ACC112 (cell line): ENCODE measurements around the gene DLG4.

ENCODE experiments used
- H2AFZ ChIP-seq: fragments of 200-600 bp; sonication (generic); one replicate; pipeline ENCODE4 v1.6.0; 2017; ENCODE audit warnings: antibody characterized with exemption, low read length; ENCODE audit not compliant: unreplicated experiment
- H3K27ac ChIP-seq: fragments of 200-600 bp; sonication (generic); 2 replicates; pipeline ENCODE4 v1.5.1; 2014; ENCODE audit warnings: low read depth, mild to moderate bottlenecking, antibody characterized with exemption, low read length, moderate library complexity
- H3K27me3 ChIP-seq: fragments of 200-600 bp; sonication (generic); 2 replicates; pipeline ENCODE4 v1.6.1; 2014; ENCODE audit warnings: mild to moderate bottlenecking, antibody characterized with exemption, low read length, moderate library complexity, mixed read lengths; ENCODE audit not compliant: insufficient read depth
- H3K36me3 ChIP-seq: fragments of 200-600 bp; sonication (generic); 2 replicates; pipeline ENCODE4 v1.6.1; 2016; ENCODE audit warnings: mild to moderate bottlenecking, antibody characterized with exemption, low read length, moderate library complexity, mixed read lengths; ENCODE audit not compliant: insufficient read depth
- H3K4me1 ChIP-seq: fragments of 200-600 bp; sonication (generic); one replicate; pipeline ENCODE4 v1.6.1; 2016; ENCODE audit warnings: low read length, mixed read lengths; ENCODE audit not compliant: insufficient read depth, unreplicated experiment, control insufficient read depth
- H3K4me3 ChIP-seq: fragments of 200-600 bp; sonication (generic); 2 replicates; pipeline ENCODE4 v1.5.1; 2014; ENCODE audit warnings: mild to moderate bottlenecking, low read depth, low read length
- H3K79me2 ChIP-seq: fragments of 200-600 bp; sonication (generic); one replicate; pipeline ENCODE4 v1.6.0; 2016; ENCODE audit warnings: low read length; ENCODE audit not compliant: control insufficient read depth, unreplicated experiment, insufficient read depth

The DLG4 gene

DNA sequence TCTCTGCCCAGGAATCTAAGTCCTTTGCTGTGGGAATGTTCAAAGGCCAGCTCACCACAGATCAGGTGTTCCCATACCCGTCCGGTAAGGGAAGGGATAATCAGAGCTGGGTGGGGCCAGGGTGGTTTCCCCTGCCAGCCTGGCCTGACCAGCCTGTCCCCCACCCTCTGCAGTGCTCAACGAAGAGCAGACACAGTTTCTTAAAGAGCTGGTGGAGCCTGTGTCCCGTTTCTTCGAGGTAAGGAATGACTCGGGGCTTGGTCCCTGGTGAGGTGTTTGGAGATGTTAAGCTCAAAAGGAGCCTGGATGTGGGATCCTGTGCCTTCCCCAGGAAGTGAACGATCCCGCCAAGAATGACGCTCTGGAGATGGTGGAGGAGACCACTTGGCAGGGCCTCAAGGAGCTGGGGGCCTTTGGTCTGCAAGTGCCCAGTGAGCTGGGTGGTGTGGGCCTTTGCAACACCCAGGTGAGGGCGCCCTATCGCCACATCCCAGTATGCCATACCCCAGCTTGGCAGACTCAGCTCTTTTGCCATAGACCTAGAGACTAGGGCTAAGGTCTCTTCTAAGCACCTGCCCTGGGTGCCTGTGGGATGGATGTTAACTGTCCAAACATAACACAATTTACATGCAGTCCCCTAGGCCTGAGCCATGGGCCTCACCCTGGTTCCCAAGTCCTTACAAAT is 1.1 kb upstream of the DLG4 start:
- H2AFZ ChIP-seq = no peak overlapping the region
- H3K36me3 ChIP-seq = no peaks in the 10 kb centered on the region
- no peaks in the 10 kb centered on the region for H3K27me3 ChIP-seq
- peaks cover 33% of the 10 kb centered on the region for H3K79me2 ChIP-seq
- H3K4me1 ChIP-seq = peaks cover 39% of the 10 kb centered on the region
- peak overlapping the region; percentile 85 for H3K4me3 ChIP-seq
- H3K27ac ChIP-seq = peak overlapping the region; percentile 82

DNA sequence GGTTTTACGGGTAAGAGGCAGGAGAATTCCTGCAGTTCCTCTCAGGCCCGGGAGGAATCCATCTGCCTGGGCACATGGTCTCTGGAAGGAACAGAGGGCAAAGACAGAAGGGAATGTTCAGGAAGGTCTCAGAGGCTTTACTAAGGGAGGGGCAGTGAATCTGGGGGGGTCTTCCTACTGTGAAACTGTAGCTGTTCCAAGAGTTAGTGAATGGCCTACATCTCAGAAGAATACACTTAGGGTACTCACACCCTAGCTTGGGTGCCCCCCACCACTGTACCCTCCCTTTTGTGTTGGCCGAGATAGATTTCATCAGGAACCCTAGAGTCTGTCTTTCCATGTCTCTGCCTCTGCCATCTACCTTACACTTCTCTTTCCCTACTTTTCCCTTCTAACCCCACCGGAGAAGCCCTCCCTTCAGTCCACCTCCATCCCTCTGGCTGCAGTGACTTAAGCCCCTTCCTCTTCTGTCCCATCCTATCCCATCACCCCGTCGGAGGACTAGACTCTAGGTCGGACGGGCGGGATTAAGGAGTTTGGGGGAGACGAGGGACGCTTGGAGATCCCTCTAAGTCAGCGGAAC is 316 bp downstream of the DLG4 start:
- Histone ChIP-seq H3K79me2 (peaks cover 33% of the 10 kb centered on the region), H3K4me1 (peaks cover 44% of the 10 kb centered on the region), H3K4me3 (peak overlapping the region; percentile 85), H3K36me3 (no peaks in the 10 kb centered on the region), H3K27me3 (no peaks in the 10 kb centered on the region), H3K27ac (peak overlapping the region; percentile 37), H2AFZ (no peak overlapping the region)

DNA sequence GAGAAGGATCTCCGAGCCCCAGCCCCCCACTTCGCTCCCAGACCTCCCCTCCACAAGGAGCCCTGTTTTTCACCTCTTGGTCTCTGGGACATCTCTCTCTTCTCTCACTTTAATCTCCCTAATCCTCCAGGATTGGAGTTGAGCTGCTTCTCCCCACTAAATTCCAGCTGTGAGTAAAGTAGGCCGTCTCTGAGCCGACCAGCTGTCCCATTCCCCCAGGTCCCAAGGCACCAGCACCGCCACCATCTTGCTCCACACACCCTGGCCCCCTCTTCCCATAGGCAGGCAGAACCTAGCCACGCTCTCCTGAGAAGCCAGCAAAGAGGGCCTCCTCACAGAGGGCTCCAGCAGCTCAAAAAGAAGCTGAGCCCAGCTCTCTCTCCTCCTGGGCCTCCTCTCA is 878 bp downstream of the DLG4 start:
- Histone ChIP-seq H3K27ac (peak overlapping the region; percentile 37; the same call in 1 of the 2 replicates), H2AFZ (no peak overlapping the region), H3K4me3 (no peak overlapping the region), H3K36me3 (no peaks in the 10 kb centered on the region), H3K27me3 (no peaks in the 10 kb centered on the region), H3K79me2 (peaks cover 35% of the 10 kb centered on the region), H3K4me1 (peaks cover 49% of the 10 kb centered on the region)

DNA sequence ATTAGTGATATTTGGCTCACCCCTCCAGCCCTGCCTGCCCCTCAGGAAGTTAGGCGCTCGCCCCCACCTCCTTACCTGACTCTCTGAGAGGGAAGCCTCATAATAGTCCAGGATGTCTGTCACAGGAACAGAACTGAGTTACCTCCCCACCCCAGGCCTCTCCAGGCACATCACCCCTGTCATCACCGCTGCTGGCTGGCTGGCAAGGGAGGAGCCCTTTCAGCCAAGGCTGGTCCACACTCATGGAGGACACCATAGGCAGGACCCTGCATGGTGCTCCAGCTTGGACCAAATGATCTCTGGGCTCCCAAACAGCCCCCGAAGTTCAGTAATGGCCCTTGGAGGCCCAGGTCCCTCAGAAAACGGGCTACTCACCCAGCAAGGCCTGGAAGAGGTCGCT is 1.5 kb downstream of the DLG4 start:
- Histone ChIP-seq H3K79me2 (peaks cover 40% of the 10 kb centered on the region), H3K27me3 (no peaks in the 10 kb centered on the region), H3K36me3 (no peaks in the 10 kb centered on the region), H2AFZ (peak overlapping the region; percentile 80), H3K4me3 (peak overlapping the region; percentile 91), H3K4me1 (peaks cover 54% of the 10 kb centered on the region), H3K27ac (peak overlapping the region; percentile 16; the same call in 1 of the 2 replicates)

DNA sequence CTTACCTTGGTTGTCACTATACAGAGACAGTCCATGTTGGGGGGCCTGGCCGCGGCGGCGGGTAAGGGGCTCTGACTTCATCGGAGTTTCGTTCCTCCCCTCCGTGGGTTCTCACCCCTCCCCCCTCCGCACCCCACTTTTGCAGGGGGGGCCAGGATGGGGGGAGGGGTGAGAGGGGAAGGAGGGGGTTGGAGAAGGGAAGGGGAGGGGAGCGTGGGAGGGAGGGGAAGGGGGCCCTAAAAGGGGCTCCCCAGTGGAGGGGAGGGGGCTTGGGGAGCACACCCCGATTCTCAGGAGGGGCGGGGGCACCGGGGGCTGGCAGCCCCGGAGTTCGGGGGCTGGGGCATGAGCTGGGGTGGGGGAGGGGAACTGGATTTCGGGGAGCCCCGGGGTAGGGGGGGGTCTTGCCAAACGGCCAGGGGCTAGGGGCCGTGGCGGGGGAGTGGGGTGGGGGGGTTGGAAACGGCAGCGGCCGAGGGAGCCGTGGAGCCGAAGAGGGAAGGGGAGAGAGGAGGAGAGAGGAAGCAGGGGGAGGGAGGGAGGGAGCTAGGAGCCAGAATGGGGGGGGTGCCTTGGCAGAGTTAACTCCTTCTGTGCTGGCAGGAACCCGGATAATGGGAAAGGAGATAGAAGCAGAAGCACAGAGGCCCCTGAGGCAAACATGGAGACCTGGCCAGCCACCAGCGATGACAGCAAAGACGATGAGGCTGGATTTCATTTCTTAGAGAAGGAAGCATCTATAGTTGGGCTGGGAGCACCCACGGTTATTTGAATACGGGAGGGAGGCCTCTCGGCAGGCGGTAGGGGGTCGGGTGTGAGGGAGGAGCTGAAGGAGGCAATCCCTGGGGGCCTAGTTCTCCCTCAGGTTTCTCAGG is 2.3 kb downstream of the DLG4 start:
- peak overlapping the region; percentile 91 for H3K4me3 ChIP-seq
- H3K27me3 ChIP-seq = no peaks in the 10 kb centered on the region
- H3K4me1 ChIP-seq = peaks cover 54% of the 10 kb centered on the region
- H3K27ac ChIP-seq = peak overlapping the region; percentile 16
- H3K79me2 ChIP-seq = peaks cover 46% of the 10 kb centered on the region
- H3K36me3 ChIP-seq = no peaks in the 10 kb centered on the region
- H2AFZ ChIP-seq = peak overlapping the region; percentile 80

DNA sequence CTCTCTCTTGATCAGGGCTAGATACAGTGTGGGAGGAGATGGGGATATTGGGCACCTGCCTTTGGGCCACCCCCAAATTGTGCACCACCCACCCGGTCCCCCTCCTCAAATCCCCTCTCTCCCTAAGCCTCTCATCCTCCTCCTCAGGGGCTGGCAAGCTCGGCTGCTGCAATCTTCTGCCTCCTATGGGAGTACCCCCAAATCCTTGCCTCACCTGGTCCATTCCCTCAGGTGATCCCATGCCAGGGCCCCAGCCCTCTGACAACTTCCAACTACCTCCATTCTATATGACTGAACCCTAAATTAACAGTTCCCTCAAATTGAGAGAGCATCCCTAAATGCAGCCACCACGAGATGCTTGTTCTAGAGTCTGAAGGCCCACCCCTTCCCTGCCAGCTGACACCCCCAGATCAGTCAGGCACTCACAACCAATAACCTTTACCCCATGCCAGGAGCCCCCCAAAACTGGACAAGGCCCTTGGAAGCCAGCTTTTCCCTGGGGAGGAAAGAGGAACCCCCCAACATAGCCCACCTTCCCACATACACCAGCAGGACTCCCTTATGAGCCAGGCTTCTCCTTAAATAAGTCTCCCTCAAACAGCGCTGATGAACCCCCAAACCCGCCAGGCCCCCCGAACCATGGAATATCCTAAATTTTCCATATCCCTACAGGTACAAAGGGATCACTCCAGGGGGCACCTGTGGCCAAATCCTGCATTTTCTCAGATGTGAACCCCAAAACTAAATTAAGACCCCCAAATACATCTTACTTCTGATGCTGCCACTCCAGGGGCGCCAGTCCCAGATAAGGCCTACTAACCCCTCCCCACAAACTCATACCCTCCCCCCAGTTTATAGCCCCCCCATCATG is 3.2 kb downstream of the DLG4 start:
- Histone ChIP-seq H3K4me3 (peak overlapping the region; percentile 91), H2AFZ (no peak overlapping the region), H3K79me2 (peaks cover 48% of the 10 kb centered on the region), H3K27me3 (no peaks in the 10 kb centered on the region), H3K36me3 (no peaks in the 10 kb centered on the region), H3K27ac (peak overlapping the region; percentile 11; the same call in 1 of the 2 replicates), H3K4me1 (peaks cover 52% of the 10 kb centered on the region)

DNA sequence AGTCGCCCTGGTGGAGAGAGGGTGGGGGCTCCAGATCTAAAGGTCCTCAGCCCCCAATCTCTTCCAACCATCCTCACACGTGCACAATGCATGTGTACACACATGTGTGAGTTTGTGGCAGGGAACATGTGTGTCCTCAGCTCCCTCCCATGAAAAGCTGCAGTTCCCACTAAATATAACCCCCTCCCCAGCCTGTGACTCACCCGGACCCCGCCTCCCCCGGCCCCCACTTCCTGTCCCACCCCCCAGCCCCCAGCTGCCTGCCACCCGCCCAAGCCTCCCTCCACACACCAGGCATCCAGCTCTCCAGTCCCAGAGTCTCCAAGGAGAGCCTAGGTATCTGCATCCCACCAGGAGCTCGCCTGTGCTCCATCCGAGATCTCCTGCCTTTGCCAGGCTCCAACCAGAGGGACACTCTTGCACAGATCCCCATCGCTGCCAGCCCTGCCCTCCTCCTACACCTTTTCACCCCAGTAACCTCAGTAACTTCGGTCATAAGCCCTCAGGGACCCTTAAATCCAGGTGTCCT is 3.9 kb downstream of the DLG4 start:
- H3K27me3 ChIP-seq = no peaks in the 10 kb centered on the region
- H3K36me3 ChIP-seq = no peaks in the 10 kb centered on the region
- H3K4me3 ChIP-seq = peak overlapping the region; percentile 91
- peak overlapping the region; percentile 87 for H3K27ac ChIP-seq
- peaks cover 50% of the 10 kb centered on the region for H3K79me2 ChIP-seq
- H2AFZ ChIP-seq = no peak overlapping the region
- H3K4me1 ChIP-seq = peaks cover 44% of the 10 kb centered on the region

DNA sequence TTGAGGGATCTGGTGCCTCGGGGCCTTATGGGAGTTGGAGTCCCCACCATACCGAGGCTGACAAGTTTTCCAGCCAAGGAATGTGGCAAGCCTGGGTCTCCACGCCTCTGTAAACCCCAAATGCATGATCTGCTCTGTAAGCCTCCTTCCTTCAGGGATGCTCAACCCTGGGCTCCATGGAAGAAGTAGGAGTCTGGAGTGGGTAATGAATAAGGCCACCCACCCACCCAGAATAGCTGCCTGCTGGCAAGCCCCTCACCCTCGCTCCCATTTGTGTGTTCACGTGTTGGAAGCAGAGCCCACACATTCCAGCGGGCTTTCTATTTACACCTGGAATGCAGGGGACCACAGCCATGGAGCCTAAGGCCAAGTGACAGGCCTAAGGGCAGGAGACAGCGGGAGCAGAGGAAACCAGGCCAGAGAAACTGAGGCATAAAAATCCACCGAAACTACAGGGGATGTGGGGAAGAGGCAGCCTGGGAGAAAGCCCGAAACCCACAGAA is 4.4 kb downstream of the DLG4 start:
- Histone ChIP-seq H3K4me1 (peaks cover 40% of the 10 kb centered on the region), H3K79me2 (peaks cover 50% of the 10 kb centered on the region)

DNA sequence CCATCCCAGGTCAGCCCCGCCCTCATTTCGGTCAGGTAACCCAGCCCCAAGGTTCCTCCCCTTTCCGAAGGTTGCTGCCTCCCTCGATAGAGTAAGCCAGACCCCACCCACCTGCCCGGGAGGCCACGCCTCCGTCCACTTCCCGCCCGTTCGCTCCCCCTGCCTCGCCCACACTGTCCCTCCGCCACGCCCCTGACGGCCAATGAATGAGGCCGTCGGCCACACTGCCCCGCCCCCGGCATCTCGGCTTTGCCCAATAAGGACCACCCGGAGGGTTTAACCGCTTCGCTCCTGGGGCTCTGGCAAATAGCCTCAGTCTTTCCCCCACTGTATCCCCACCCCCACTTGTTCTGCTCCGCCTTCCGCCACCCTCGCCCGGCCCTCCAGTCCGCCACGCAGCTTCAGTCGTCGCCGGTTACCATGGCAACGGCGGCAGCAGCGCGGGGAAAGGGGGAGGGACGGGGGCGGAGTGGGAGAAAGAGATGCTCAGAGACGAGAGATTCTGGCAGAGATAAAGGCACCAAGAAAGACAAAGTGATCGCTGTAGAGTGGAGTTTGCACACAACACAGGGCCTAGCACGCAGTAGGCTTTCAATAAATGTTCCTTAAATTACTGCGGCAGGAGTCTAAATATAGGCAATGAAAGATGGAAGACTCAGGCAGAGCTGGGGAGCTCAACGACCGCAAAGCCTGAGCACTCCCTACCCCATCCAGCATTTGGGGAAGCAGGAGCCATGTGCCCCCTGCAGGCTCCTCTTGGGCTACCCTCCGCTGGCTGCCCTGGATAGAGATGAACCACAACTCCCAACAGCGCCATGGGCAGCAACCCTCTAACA is 5.1 kb downstream of the DLG4 start:
- H3K27ac ChIP-seq = peak overlapping the region; percentile 87
- H3K79me2 ChIP-seq = peaks cover 54% of the 10 kb centered on the region
- H3K4me1 ChIP-seq = peaks cover 40% of the 10 kb centered on the region
- no peaks in the 10 kb centered on the region for H3K27me3 ChIP-seq
- peak overlapping the region; percentile 73 for H3K4me3 ChIP-seq
- no peaks in the 10 kb centered on the region for H3K36me3 ChIP-seq
- H2AFZ ChIP-seq = no peak overlapping the region

More for the DNA sequence above, 4.4 kb downstream of the DLG4 start:
- Histone ChIP-seq H3K36me3 (no peaks in the 10 kb centered on the region), H3K27me3 (no peaks in the 10 kb centered on the region), H3K4me3 (peak overlapping the region; percentile 73), H2AFZ (no peak overlapping the region), H3K27ac (peak overlapping the region; percentile 87)
